IPS-NIHi7 (cell line): ENCODE measurements around the gene EVC.
"Not testable (repeated sequence)": the region's sequence is repeated elsewhere in the genome, so short reads cannot be mapped to it uniquely, and the experiment has no call there.

ENCODE experiments used
- DNase-seq: peaks from one replicate; pipeline ENCODE4 v3.0.0; 2012; ENCODE audit warnings: mixed read lengths; ENCODE audit errors: extremely low spot score

EVC gene

DNA sequence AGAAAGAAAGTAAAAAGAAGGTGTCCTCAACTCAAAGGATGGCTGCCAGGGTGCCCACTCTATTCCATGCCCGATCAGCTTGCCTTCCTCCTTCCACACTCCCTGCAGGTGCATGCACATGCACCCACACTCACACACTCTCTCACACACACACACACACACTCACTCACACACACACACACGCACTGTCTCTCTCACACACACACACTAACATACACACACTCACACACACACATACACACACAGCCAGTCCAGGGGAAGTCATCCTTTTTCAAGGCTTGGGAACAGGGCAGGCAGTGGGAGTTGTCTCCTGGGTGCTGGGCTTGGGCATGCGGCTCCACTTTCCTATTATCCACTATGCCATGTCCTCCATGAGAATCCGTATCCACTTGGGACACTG is 131.5 kb downstream of the EVC start:
- DNase-seq, result no peak

DNA sequence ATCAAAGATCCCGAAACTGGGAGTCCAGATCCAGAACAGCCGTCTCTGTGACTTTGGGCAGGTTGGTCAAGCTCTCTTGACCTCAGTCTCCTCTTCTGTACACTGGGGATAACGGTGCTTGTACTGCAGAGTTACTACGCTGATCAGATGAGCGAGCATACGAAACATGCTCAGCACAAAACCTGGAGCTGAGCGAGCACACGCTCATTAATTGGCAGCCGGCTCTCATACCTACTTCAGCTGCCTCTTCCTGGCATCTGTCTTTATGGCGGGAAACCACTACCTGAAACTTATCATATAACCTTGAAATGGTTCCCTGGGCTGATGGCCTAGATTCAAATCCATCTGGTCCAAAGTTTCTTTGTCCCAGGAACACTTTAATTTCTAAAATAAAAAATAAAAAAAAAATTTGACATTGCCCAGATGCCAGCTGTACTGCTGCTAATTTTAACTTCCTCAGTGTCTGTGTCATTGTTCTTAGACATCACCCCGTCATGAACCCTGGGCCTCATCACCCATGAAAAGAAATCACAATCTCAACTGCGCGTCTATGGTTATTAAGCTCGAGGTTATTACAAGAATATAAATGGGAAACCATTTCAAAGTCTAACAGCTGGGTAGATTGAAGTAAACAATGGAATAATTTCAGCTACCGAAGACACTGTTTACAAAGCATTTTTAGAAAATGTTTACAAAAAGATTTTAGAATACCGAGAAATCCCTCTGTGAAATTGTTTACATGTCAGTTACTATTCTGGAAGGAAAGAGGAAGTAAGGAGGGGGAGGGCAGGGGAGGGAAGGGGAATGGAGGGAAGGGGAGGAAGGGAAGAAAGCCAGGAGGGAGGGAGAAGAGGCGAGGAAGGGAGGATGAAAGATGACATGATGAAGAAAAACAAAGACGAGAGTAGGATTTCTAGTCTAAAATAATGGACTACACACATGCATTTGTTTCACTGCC is 132.9 kb downstream of the EVC start:
- no peak for DNase-seq

DNA sequence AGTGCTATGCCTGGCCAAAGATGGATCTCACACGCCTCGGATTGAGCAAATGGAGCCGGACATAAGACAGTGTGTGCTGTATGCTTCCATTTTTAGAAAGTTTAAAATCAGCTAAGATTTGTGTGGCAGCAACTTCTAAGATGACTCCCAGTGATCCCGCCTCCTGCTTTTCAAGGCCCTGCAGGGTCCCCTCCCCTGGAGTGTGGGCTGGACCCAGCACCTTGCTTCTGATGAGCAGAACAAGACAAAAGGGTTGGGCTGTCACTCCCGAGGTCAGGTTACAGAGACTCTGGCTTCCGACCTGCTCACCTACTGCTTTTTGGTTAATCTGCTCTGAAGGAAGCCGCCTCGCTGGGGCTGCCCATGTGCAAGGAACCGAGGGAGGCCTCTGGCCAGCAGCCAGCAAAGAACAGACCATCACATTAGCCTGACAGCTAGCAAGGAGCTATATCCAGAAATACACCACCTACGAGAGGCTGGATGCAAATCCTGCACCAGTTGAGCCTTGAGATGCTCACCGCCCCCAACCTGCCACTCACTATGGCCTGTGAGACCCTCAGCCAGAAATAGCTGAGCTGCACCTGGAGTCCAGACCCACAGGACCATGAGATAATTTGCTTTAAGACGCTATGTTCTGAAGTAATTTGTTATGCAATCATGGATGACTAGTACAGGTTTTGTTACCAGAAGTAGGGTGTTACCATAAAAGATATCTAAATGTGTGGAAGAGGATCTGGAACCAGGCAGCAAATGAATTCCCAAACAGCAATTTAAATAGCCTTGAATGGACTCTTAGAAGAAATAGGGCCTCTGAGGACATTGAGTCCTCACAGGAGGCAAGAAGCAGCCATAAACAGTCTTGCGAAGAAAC is 134.3 kb downstream of the EVC start:
- no peak for DNase-seq

DNA sequence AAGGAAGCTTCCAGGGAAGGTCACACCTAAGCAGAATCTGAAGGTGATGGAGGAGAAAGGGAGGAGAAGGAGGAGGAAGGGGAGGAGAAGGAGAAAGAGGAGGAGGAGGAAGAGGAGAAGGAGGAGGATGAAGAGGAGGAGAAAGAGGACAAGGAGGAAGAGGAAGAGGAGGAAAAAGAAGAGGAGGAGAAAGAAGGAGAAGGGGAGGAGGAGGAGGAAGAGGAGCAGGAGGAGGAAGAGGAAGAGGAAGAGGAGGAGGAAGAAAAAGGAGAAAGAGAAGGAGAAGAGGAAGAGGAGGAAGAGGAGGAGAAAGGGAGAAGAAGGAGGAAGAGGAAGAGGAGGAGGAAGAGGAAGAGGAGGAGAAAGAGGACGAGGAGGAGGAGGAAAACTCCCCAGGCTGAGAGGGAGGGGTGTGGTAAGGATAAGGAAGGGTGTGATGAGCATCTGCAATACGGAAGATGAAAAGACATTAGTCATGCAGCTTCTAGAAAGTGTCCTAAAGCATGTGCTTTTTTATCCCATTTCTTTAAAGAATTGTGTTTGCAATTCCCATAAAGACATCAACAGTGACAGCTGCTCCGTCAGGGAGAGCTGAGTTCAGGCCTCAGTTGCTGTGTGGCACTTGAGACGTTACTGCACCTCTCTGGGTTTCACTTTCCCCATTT is 140.8 kb downstream of the EVC start:
- DNase-seq, result no peak

DNA sequence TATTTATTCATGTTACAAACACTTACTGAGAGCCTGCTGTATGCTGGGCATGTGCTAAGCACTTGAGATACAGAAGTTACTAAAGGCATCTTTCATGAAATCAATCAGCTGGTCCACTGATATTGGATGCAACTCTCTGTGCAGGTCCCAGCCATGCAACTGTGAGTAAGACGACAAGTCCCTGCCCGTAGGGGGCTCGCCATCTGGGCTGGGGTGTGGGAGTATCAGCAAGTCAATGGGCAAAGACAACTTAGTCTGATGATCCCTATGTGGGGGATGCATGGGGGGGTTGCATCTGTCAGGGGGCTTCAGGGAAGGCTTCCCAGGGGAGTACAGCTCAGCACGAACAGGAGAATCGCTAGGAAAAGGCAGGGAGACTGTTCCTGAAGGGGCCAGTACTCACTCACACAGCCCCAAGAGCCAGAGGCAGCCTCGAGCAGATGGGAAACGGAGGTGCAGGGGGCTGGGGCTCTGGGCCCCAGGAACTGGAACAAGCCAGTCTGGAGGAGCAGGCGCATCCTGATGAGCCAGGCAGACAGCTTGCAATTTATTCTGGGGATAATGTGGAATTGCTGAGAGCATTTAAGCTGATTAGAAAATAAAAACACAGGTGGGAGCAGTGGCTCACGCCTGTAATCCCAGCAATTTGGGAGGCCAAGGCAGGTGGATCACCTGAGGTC is 141.7 kb downstream of the EVC start:
- no peak for DNase-seq

DNA sequence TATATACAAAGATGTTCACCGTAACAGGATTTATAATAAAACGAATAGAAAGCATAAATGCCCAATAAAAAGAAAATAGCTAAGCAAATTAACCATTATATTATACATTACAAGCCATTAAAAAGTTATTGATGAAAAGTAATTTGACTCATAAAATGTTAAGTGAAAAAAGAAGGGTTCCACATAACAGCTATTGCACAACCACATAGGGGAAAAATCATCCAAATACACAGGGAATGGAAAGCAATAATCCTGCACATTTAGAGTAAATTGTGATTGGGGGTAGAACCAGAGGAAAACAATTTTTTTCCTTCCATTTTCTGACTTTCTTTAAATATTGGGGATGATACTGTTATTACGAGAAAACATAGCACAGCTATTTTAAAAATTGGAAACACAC is 143.9 kb downstream of the EVC start:
- no peak for DNase-seq

DNA sequence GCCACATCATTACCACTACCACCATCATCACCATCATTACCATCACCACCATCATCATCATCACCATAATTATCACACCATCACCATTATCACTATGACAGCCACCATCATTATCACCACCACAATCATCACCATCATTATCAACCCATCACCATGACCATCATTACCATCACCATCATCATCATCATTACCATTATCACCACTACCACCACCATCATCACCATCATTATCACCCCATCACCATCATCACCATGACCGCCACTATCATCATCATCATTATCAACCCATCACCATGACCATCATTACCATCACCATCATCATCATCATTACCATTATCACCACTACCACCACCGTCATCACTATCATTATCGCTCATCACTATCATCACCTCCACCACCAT is 145.4 kb downstream of the EVC start:
- not testable (repeated sequence) for DNase-seq

DNA sequence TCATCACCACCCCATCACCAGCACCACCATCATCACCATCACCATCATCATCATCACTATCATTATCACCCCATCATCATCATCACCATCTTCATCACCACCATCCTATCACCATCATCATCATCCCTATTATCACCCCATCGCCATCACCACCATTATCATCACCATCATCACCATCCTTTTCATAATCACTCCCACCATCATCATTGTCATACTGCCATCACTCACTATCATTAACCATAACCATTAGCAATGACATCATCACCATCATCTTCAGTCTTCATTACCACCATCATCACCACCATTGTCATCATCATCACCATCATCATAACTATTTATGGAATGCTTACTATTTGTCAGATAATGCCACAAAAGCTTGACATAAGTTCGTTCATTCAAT is 146.2 kb downstream of the EVC start:
- DNase-seq, result no peak

DNA sequence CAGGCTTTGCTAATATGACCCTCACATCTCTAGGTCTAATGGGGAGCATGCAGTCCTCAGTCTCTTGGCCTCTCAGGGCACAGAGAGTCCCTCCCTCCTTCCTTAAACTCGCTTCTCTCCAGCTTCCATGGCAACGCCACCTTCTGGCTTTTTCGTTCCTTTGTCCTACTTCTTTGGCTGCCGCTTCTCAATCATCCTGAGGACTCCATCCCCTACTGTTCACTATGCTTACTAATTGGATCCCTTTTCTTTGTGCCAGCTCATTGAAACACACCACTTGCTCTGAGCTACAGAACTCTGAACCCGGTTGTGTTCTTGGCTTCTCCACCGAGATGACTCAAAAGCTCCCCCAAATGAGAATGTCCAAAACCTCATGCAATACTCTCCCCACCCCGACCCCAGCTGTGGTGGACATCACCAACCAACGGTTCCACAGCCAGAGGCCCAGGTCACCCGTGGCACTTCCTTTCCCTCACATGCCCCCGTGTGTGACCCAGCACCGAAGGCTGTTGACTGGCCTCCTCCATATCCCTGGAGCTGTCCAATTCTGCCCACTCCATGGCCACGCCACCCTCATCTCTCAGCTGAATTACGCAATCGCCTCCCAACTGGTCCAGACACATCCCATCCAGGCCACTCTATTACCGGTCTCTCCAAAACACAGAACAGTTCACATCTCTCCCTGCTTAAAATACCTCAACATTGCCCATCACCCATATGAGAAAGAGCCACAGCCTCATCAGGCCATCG is 147.2 kb downstream of the EVC start:
- no peak for DNase-seq

DNA sequence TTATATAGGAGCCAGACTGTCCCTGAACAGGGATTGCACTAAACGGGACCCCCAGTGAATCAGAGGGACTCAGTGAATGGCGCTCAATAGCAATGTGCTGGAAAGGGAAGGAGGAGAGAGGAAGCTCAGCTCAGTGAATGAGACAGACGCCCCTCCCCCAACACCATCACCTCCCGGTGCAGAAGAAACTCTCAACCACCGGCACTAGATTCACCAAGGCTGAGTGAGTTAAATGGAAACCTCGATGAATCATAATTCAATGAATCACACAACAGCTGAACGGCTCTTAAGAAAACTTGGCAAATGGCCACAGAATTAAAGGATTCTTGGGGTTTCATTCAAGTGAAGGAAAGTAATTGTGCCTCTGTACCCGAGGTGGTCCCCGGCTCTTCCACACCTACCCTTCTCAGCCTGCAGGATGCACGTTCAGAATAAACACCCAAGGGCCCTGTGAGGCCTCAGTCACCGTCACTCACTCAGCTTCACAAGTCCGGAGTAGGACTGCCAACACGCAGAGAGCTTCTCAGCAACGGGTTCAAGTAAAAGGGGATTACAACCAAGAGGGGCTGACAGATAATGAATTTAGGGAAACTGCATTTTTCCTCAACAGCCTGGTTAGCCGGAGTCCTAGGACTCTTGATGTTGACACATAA is 152.6 kb downstream of the EVC start:
- DNase-seq, result no peak
